GM06990 (cell line): Measurements from ENCODE around the gene FRMD4A.

Experiments used
- DNase-seq: peaks from one replicate; pipeline ENCODE4 v3.0.0-alpha.2; 2011; ENCODE audit not compliant: insufficient read length; ENCODE audit errors: extremely low read depth
- H3K27me3 ChIP-seq: replicated peaks from 2 replicates; pipeline ENCODE4 v1.6.0; 2011; ENCODE audit warnings: low read length; ENCODE audit not compliant: control insufficient read depth, insufficient read depth
- H3K36me3 ChIP-seq: 2 replicates; pipeline ENCODE4 v1.5.1; 2011; ENCODE audit warnings: low read length; ENCODE audit not compliant: control insufficient read depth, insufficient read depth
- H3K4me3 ChIP-seq: replicated peaks from 2 replicates; pipeline ENCODE4 v1.5.1; 2011; ENCODE audit warnings: low read depth, mild to moderate bottlenecking, control low read depth, low read length
- TF ChIP-seq, protein P1 (sequence below): IDR thresholded peaks from 2 replicates; pipeline ENCODE4 v1.5.1; 2011; ENCODE audit warnings: low read length, control low read depth, mild to moderate bottlenecking, inconsistent platforms; ENCODE audit not compliant: insufficient read depth, poor library complexity, severe bottlenecking

Gene FRMD4A

DNA sequence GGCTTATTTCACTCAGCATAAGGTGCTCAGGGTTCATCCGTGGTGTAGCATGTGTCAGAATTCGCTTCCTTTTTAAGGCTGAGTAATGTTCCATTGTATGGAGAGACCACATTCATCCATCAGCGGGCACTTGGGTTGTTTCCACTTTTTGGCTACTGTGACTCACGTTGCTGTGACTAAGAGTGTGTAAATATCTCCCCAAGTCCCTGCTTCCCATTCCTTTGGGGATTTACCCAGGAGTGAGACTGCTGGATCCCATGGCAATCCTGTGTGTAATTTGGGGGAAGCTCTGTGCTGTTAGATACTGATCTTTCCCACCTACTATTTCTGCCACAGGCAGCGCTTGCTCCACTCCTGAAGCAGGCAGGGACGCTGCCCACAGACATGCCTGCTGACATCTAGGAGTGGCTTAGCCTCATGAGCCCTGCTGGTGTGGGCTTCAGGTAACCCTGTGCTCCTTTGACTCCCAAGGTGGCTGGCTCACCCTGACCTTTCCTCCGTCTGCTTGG lies 346.0 kb downstream of the FRMD4A start:
- DNase-seq = no peak
- TF ChIP-seq, protein P1, sequence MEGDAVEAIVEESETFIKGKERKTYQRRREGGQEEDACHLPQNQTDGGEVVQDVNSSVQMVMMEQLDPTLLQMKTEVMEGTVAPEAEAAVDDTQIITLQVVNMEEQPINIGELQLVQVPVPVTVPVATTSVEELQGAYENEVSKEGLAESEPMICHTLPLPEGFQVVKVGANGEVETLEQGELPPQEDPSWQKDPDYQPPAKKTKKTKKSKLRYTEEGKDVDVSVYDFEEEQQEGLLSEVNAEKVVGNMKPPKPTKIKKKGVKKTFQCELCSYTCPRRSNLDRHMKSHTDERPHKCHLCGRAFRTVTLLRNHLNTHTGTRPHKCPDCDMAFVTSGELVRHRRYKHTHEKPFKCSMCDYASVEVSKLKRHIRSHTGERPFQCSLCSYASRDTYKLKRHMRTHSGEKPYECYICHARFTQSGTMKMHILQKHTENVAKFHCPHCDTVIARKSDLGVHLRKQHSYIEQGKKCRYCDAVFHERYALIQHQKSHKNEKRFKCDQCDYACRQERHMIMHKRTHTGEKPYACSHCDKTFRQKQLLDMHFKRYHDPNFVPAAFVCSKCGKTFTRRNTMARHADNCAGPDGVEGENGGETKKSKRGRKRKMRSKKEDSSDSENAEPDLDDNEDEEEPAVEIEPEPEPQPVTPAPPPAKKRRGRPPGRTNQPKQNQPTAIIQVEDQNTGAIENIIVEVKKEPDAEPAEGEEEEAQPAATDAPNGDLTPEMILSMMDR = no peak
- H3K4me3 ChIP-seq = no peak overlapping the region
- no peaks in the 10 kb centered on the region for H3K27me3 ChIP-seq
- peaks cover 2% of the 10 kb centered on the region for H3K36me3 ChIP-seq

DNA sequence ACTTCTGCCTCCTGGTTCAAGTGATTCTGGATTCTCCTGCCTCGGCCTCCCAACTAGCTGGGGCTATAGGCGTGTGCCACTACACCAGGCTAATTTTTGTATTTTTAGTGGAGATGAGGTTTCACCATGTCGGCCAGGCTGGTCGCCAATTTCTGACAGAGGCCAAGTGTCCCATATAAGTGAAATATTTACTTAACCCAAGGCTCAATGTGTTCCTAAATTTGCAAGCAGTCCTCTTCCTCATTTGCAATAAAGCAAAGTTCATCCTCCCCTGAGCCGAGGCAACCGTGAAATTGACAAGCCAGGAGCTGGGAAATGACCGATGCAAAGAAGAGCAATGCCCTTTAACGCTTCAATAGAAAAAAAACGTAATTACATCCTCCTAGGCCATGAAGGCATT lies 347.7 kb downstream of the FRMD4A start:
- Histone ChIP-seq H3K4me3 (no peak overlapping the region), H3K36me3 (peaks cover 2% of the 10 kb centered on the region), H3K27me3 (no peaks in the 10 kb centered on the region)
- no peak for DNase-seq
- TF ChIP-seq, protein P1 = no peak

DNA sequence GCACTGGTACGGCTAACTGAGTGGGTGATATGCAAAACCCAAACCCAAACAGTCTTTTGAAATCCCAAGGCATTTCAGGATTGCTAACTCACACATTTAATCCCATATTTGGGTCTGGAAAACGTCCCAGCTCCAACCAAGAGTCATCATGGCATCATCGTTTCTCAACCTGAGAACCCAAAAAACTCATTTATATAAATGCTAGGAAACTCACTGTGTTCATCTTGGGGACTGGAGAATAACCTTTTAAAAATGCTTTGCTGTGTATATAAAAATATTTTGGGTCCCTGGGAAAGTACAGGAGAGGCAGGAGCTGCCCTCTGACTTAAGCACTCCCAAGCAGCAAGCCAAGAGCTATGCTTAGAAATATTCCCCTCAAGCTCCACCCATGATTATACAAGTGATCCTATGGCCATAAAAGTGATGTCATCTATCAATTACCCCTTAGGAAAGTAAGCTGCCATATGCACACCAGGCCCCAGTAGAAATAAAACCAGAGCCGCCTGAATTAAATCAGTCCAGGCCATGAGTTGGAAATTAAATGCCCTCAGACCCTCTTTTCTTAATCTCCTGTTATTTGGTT lies 352.1 kb downstream of the FRMD4A start:
- DNase-seq = no peak
- peaks cover 2% of the 10 kb centered on the region for H3K36me3 ChIP-seq
- H3K4me3 ChIP-seq = no peak overlapping the region
- no peaks in the 10 kb centered on the region for H3K27me3 ChIP-seq
- TF ChIP-seq, protein P1 = no peak

DNA sequence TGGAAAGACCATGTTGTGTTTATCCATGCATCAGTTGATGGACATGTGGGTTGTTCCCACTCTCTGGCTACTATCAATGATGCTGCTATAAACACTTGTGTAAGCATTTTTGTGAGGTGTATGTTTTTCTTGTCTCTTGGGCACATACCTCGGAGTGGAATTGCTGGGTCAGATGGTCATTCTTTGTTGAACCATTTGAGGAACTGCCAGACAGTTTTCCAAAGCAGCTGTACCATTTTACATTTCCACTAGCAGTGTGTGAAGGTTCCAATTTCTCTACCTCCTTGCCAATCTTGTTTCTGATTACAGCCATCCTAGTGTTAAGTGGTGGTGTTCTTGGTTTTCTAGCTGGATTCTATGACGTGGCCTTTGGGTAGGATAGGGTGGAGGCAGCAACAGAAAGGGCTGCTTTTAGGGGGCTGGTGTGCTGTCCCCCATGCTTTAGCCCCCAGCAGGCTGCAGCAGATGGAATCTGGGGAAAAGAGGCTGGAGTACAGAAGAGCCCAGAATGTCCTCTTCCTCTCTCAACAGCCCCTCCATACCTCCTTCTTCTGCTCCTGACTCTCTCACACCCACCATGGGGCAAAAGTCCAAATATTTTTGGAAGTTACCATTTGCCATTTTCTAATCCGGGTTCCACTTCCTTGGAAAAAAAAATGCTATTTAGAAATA lies 352.7 kb downstream of the FRMD4A start:
- no peak overlapping the region for H3K4me3 ChIP-seq
- DNase-seq = no peak
- TF ChIP-seq, protein P1 = no peak

DNA sequence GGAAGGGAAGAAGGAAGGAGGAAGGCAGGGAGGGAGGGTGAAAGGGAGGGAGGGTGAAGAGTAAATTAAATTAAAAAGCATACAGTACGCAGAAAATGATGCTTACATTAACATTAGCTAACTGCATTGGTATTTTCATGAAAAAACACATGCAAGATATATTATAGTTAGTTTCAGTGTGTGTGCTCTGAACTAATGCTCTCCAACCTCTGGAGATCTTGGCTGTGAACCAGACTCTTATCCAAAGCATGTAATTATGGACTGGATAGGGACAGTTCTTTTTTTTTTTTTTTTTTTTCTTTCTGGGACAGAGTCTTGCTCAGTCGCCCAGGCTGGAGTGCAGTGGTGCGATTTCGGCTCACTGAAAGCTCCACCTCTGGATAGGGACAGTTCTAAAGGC lies 357.0 kb downstream of the FRMD4A start:
- Histone ChIP-seq H3K4me3 (no peak overlapping the region), H3K36me3 (peaks cover 4% of the 10 kb centered on the region), H3K27me3 (no peaks in the 10 kb centered on the region)
- TF ChIP-seq, protein P1 = no peak
- DNase-seq = no peak

More for the DNA sequence above, 352.7 kb downstream of the FRMD4A start:
- no peaks in the 10 kb centered on the region for H3K27me3 ChIP-seq
- H3K36me3 ChIP-seq = peaks cover 2% of the 10 kb centered on the region
